GM12892 (cell line): ENCODE measurements around the gene OSBPL5.

Experiments used
- POLR2AphosphoS5 ChIP-seq: IDR thresholded peaks from 2 replicates; pipeline ENCODE4 v1.6.1; 2011; ENCODE audit warnings: low read depth, low read length, control low read depth
- TAF1 ChIP-seq: IDR thresholded peaks from 2 replicates; pipeline ENCODE4 v1.6.1; 2011; ENCODE audit warnings: low read depth, mild to moderate bottlenecking, control low read depth, low read length, borderline replicate concordance

GRCh38 chr11:3057069-3057963 lies 107.8 kb downstream of the OSBPL5 start, which contains the start of gene CARS1:
- TF ChIP-seq TAF1 (peak; percentile 60), POLR2AphosphoS5 (peak; percentile 45)
